Mucosa of rectum (tissue), 2 donors: ENCODE results near the gene SPRY4.
A peak's percentile ranks its signal among the peaks of the same experiment; 100 is the strongest.

Experiments used
- H3K27ac ChIP-seq, 2 donors: one replicate each; pipeline ENCODE4 v1.7.0; 2013; ENCODE audit warnings: inconsistent platforms in 2 of 2, low read depth in 2 of 2, low read length in 2 of 2
- H3K27me3 ChIP-seq, 2 donors: one replicate each; pipeline ENCODE4 v1.7.0; 2013; ENCODE audit warnings: low read length in 2 of 2; ENCODE audit not compliant: control insufficient read depth in 2 of 2, insufficient read depth in 2 of 2
- H3K36me3 ChIP-seq, 2 donors: one replicate each; pipeline ENCODE4 v1.7.0; 2013; ENCODE audit warnings: low read length in 2 of 2; ENCODE audit not compliant: control insufficient read depth in 2 of 2, insufficient read depth in 2 of 2
- H3K4me1 ChIP-seq, 2 donors: one replicate each; pipeline ENCODE4 v1.7.0; 2013; ENCODE audit warnings: low read length in 2 of 2, mild to moderate bottlenecking in 1 of 2; ENCODE audit not compliant: control insufficient read depth in 2 of 2, insufficient read depth in 2 of 2
- H3K4me3 ChIP-seq, 2 donors: one replicate each; pipeline ENCODE4 v1.7.0; 2013; ENCODE audit warnings: low read length in 2 of 2
- H3K9ac ChIP-seq, 2 donors: one replicate each; pipeline ENCODE4 v1.7.0; 2013; ENCODE audit warnings: low read length in 2 of 2, low read depth in 1 of 2, mild to moderate bottlenecking in 1 of 2
- H3K9me3 ChIP-seq, 2 donors: one replicate each; pipeline ENCODE4 v1.7.0; 2013; ENCODE audit warnings: low read length in 2 of 2; ENCODE audit not compliant: control insufficient read depth in 2 of 2
- donor health status: healthy.
- donor health status: Normal muscosa, but diverticular disease.

Gene SPRY4

GRCh38 chr5:142323480-142324135, 1.2 kb downstream of the SPRY4 start:
- H3K27me3 ChIP-seq, result peaks cover 0 to 3% of the 10 kb centered on the region in 2 donors
- peak overlapping the region; percentile 92 to 94 for H3K27ac ChIP-seq
- H3K4me3 ChIP-seq, result peak overlapping the region; percentile 84 to 85
- H3K9me3 ChIP-seq, result no peaks in the 10 kb centered on the region
- H3K9ac ChIP-seq, result peak overlapping the region; percentile 85 to 91
- peaks cover 45 to 55% of the 10 kb centered on the region in 2 donors for H3K4me1 ChIP-seq
- H3K36me3 ChIP-seq, result no peaks in the 10 kb centered on the region

GRCh38 chr5:142322747-142323479, 1.9 kb downstream of the SPRY4 start:
- peaks cover 45 to 55% of the 10 kb centered on the region in 2 donors for H3K4me1 ChIP-seq
- no peaks in the 10 kb centered on the region for H3K36me3 ChIP-seq
- H3K27ac ChIP-seq, result peak overlapping the region; percentile 92 to 94
- no peaks in the 10 kb centered on the region for H3K9me3 ChIP-seq
- H3K9ac ChIP-seq, result peak overlapping the region; percentile 52 to 91
- peak overlapping the region; percentile 84 to 85 for H3K4me3 ChIP-seq
- H3K27me3 ChIP-seq, result peaks cover 0 to 3% of the 10 kb centered on the region in 2 donors

- peak overlapping the region in 1 of 2 donors; percentile 91 for H3K9ac ChIP-seq
- H3K9me3 ChIP-seq, result no peaks in the 10 kb centered on the region
- peaks cover 0 to 3% of the 10 kb centered on the region in 2 donors for H3K27me3 ChIP-seq
- H3K4me3 ChIP-seq, result peak overlapping the region; percentile 11 to 84
- H3K27ac ChIP-seq, result peak overlapping the region in 1 of 2 donors; percentile 92
- peaks cover 44 to 55% of the 10 kb centered on the region in 2 donors for H3K4me1 ChIP-seq
- no peaks in the 10 kb centered on the region for H3K36me3 ChIP-seq
Measured at GRCh38 chr5:142322403-142322746, 2.4 kb downstream of the SPRY4 start.

GRCh38 chr5:142320851-142321560, 3.8 kb downstream of the SPRY4 start:
- Histone ChIP-seq H3K4me1 (peaks cover 43 to 54% of the 10 kb centered on the region in 2 donors), H3K27me3 (no peaks in the 10 kb centered on the region), H3K36me3 (peaks cover 0 to 3% of the 10 kb centered on the region in 2 donors), H3K27ac (peak overlapping the region; percentile 69 to 75), H3K9me3 (no peaks in the 10 kb centered on the region), H3K4me3 (peak overlapping the region in 1 of 2 donors; percentile 56), H3K9ac (peak overlapping the region; percentile 14 to 46)

GRCh38 chr5:142320430-142320738, 4.4 kb downstream of the SPRY4 start:
- peak overlapping the region in 1 of 2 donors; percentile 46 for H3K9ac ChIP-seq
- H3K4me3 ChIP-seq, result peak overlapping the region; percentile 32 to 56

GRCh38 chr5:142319560-142320429, 5.0 kb downstream of the SPRY4 start:
- Histone ChIP-seq H3K36me3 (peaks cover 0 to 3% of the 10 kb centered on the region in 2 donors), H3K4me1 (peaks cover 38 to 48% of the 10 kb centered on the region in 2 donors), H3K9ac (no peak overlapping the region), H3K27ac (peak overlapping the region; percentile 69 to 75), H3K4me3 (peak overlapping the region; percentile 32 to 56), H3K9me3 (no peaks in the 10 kb centered on the region), H3K27me3 (no peaks in the 10 kb centered on the region)

More at GRCh38 chr5:142320430-142320738, 4.4 kb downstream of the SPRY4 start:
- peaks cover 41 to 52% of the 10 kb centered on the region in 2 donors for H3K4me1 ChIP-seq
- H3K36me3 ChIP-seq, result peaks cover 0 to 3% of the 10 kb centered on the region in 2 donors
- peak overlapping the region; percentile 69 to 75 for H3K27ac ChIP-seq
- H3K9me3 ChIP-seq, result no peaks in the 10 kb centered on the region
- H3K27me3 ChIP-seq, result no peaks in the 10 kb centered on the region

GRCh38 chr5:142319105-142319504, 5.7 kb downstream of the SPRY4 start:
- Histone ChIP-seq H3K4me1 (peaks cover 40 to 49% of the 10 kb centered on the region in 2 donors), H3K9ac (peak overlapping the region in 1 of 2 donors; percentile 24), H3K9me3 (no peaks in the 10 kb centered on the region), H3K27me3 (no peaks in the 10 kb centered on the region), H3K36me3 (peaks cover 0 to 3% of the 10 kb centered on the region in 2 donors), H3K4me3 (peak overlapping the region in 1 of 2 donors; percentile 5), H3K27ac (peak overlapping the region in 1 of 2 donors; percentile 9)

GRCh38 chr5:142317753-142318152, 7.1 kb downstream of the SPRY4 start:
- no peaks in the 10 kb centered on the region for H3K27me3 ChIP-seq
- H3K27ac ChIP-seq, result no peak overlapping the region

GRCh38 chr5:142317173-142317572, 7.6 kb downstream of the SPRY4 start:
- Histone ChIP-seq H3K27me3 (no peaks in the 10 kb centered on the region), H3K9ac (no peak overlapping the region), H3K4me3 (no peak overlapping the region), H3K9me3 (no peaks in the 10 kb centered on the region), H3K4me1 (peaks cover 28 to 34% of the 10 kb centered on the region in 2 donors), H3K27ac (peak overlapping the region in 1 of 2 donors; percentile 23), H3K36me3 (peaks cover 4 to 7% of the 10 kb centered on the region in 2 donors)

More at GRCh38 chr5:142317753-142318152, 7.1 kb downstream of the SPRY4 start:
- Histone ChIP-seq H3K9me3 (no peaks in the 10 kb centered on the region), H3K36me3 (peaks cover 2 to 3% of the 10 kb centered on the region in 2 donors), H3K9ac (no peak overlapping the region), H3K4me1 (peaks cover 32 to 38% of the 10 kb centered on the region in 2 donors), H3K4me3 (no peak overlapping the region)
